Measurements from ENCODE around the gene SOAT2.

DNA sequence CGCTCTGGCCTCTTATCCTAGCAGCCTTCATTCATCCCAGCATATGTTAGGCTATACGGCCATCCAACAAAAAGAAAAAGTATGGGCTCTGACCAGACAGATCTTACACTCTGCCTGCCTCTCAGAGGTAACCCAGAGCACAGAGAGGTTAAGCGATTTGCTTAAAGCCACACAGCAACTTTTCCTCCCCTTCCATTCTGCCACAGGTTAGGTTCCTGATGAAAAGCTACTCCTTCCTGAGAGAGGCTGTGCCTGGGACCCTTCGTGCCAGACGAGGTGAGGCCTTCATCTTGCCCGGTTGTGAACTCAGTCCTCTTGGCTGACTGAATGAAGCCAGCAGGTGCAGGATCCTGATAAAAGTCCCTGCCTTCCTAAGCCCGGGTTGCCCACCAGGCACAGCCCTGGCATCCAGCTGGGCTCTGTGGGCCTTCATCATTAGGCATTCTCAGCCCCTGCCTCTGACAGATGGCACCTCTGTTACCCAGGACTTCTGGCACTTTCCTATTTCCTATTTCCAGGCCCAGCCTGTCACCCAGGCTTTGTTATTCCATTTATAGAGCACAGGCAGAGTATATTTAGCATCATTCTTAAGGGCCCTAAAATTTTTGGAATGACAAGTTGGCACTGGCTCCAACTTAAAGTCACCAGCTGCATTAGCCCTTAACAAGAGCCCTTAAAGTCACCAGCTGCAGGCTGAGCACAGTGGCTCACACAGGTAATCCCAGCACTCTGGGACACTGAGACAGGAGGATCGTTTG, 12.8 kb downstream of the SOAT2 start:
- TF ChIP-seq, protein P1, sequence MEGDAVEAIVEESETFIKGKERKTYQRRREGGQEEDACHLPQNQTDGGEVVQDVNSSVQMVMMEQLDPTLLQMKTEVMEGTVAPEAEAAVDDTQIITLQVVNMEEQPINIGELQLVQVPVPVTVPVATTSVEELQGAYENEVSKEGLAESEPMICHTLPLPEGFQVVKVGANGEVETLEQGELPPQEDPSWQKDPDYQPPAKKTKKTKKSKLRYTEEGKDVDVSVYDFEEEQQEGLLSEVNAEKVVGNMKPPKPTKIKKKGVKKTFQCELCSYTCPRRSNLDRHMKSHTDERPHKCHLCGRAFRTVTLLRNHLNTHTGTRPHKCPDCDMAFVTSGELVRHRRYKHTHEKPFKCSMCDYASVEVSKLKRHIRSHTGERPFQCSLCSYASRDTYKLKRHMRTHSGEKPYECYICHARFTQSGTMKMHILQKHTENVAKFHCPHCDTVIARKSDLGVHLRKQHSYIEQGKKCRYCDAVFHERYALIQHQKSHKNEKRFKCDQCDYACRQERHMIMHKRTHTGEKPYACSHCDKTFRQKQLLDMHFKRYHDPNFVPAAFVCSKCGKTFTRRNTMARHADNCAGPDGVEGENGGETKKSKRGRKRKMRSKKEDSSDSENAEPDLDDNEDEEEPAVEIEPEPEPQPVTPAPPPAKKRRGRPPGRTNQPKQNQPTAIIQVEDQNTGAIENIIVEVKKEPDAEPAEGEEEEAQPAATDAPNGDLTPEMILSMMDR (IDR thresholded peaks at IDR 0.05; ENCODE audit: low read length) = no peak
- TF ChIP-seq EZH2 (optimal IDR thresholded peaks at IDR 0.05; ENCODE audit: low read depth, low read length) = no peak
